IPS DF 6.9 (cell line): ENCODE data around the gene RDH8.

ENCODE experiments used
- DNase-seq: peaks from one replicate; pipeline ENCODE4 v3.0.0-alpha.2; 2013; ENCODE audit warnings: low read depth, low spot score
- H3K27ac ChIP-seq: one replicate; pipeline ENCODE4 v1.5.1; 2013; ENCODE audit warnings: low read length, control low read depth
- H3K27me3 ChIP-seq: 2 replicates; pipeline ENCODE4 v1.6.1; 2013; ENCODE audit warnings: mild to moderate bottlenecking, low read length; ENCODE audit not compliant: control insufficient read depth, insufficient read depth
- H3K36me3 ChIP-seq: 2 replicates; pipeline ENCODE4 v1.6.1; 2013; ENCODE audit warnings: low read length; ENCODE audit not compliant: control insufficient read depth, insufficient read depth
- H3K4me1 ChIP-seq: 2 replicates; pipeline ENCODE4 v1.6.1; 2013; ENCODE audit warnings: low read length; ENCODE audit not compliant: control insufficient read depth, insufficient read depth
- H3K4me3 ChIP-seq: 2 replicates; pipeline ENCODE4 v1.5.1; 2013; ENCODE audit warnings: mild to moderate bottlenecking, low read length
- H3K9me3 ChIP-seq: 2 replicates; pipeline ENCODE4 v1.6.1; 2013; ENCODE audit warnings: low read length, inconsistent platforms; ENCODE audit not compliant: control insufficient read depth, insufficient read depth
- WGBS: extraction: QIAGEN DNeasy Blood & Tissue Kit; methylation state at CpG from one replicate; pipeline ENCODE4 v1.1.7; 2013; ENCODE audit warnings: mixed read lengths, missing lambda C conversion rate; ENCODE audit not compliant: insufficient read length, insufficient coverage; 5-methylcytosine and 5-hydroxymethylcytosine counted together

Gene RDH8

GRCh38 chr19:9981406-9982260, 31.6 kb upstream of the RDH8 start:
- no CpG with 5 or more reads among the region's 8 CpGs for WGBS

GRCh38 chr19:9986787-9987281, 26.4 kb upstream of the RDH8 start:
- Histone ChIP-seq H3K27me3 (no peaks in the 10 kb centered on the region), H3K4me1 (no peaks in the 10 kb centered on the region; the same call in 1 of the 2 replicates)
- WGBS: no CpG with 5 or more reads among the region's 8 CpGs

More at GRCh38 chr19:9981406-9982260, 31.6 kb upstream of the RDH8 start:
- no peak overlapping the region for H3K27ac ChIP-seq
- no peaks in the 10 kb centered on the region for H3K36me3 ChIP-seq
- no peaks in the 10 kb centered on the region for H3K27me3 ChIP-seq
- DNase-seq: no peak
- no peaks in the 10 kb centered on the region for H3K9me3 ChIP-seq
- H3K4me1 ChIP-seq: no peaks in the 10 kb centered on the region
- H3K4me3 ChIP-seq: no peak overlapping the region

GRCh38 chr19:9989504-9989903, 23.8 kb upstream of the RDH8 start:
- no peak overlapping the region for H3K4me3 ChIP-seq
- no CpG with 5 or more reads among the region's 3 CpGs for WGBS
- no peaks in the 10 kb centered on the region for H3K27me3 ChIP-seq
- no peaks in the 10 kb centered on the region; the same call in 1 of the 2 replicates for H3K4me1 ChIP-seq
- H3K9me3 ChIP-seq: no peaks in the 10 kb centered on the region
- H3K36me3 ChIP-seq: no peaks in the 10 kb centered on the region
- H3K27ac ChIP-seq: no peak overlapping the region
- DNase-seq: no peak

More at GRCh38 chr19:9986787-9987281, 26.4 kb upstream of the RDH8 start:
- Histone ChIP-seq H3K9me3 (no peaks in the 10 kb centered on the region), H3K27ac (no peak overlapping the region), H3K4me3 (no peak overlapping the region), H3K36me3 (no peaks in the 10 kb centered on the region)
- no peak for DNase-seq

- Histone ChIP-seq H3K27me3 (no peaks in the 10 kb centered on the region), H3K9me3 (no peaks in the 10 kb centered on the region), H3K27ac (no peak overlapping the region), H3K4me1 (no peaks in the 10 kb centered on the region; the same call in 1 of the 2 replicates), H3K4me3 (no peak overlapping the region), H3K36me3 (no peaks in the 10 kb centered on the region)
- DNase-seq: no peak
- WGBS: no CpG with 5 or more reads among the region's 11 CpGs
Observed at GRCh38 chr19:9991425-9992191, 21.7 kb upstream of the RDH8 start.

GRCh38 chr19:9995084-9995483, 18.2 kb upstream of the RDH8 start:
- no CpG with 5 or more reads among the region's 8 CpGs for WGBS
- H3K4me1 ChIP-seq: no peaks in the 10 kb centered on the region
- DNase-seq: no peak
- H3K27ac ChIP-seq: no peak overlapping the region
- no peaks in the 10 kb centered on the region for H3K9me3 ChIP-seq
- no peaks in the 10 kb centered on the region for H3K36me3 ChIP-seq
- no peaks in the 10 kb centered on the region; the same call in 1 of the 2 replicates for H3K27me3 ChIP-seq
- H3K4me3 ChIP-seq: no peak overlapping the region

DNA sequence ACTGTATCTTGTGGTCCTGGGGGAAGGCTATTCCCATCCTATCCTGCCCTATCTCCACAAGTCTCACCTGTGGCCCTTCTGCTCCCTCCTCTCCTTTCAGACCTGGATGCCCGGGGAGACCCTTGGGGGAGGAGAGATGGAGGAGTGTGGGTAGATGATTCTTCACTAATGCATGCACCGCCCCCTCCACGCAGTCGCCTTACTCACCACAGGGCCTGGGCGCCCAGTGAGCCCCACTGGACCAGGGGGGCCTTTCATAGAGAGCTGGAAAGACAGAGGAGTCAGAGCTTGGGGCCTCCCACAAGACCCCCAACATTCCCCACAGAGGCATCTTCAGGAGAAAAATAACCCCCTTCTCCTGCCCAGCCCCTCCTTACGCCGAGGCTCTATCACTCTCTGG, 17.3 kb upstream of the RDH8 start:
- no peaks in the 10 kb centered on the region for H3K9me3 ChIP-seq
- no peak overlapping the region for H3K4me3 ChIP-seq
- DNase-seq: no peak
- H3K36me3 ChIP-seq: no peaks in the 10 kb centered on the region
- no peaks in the 10 kb centered on the region; the same call in 1 of the 2 replicates for H3K27me3 ChIP-seq
- H3K27ac ChIP-seq: no peak overlapping the region
- no CpG with 5 or more reads among the region's 7 CpGs for WGBS
- no peaks in the 10 kb centered on the region for H3K4me1 ChIP-seq

DNA sequence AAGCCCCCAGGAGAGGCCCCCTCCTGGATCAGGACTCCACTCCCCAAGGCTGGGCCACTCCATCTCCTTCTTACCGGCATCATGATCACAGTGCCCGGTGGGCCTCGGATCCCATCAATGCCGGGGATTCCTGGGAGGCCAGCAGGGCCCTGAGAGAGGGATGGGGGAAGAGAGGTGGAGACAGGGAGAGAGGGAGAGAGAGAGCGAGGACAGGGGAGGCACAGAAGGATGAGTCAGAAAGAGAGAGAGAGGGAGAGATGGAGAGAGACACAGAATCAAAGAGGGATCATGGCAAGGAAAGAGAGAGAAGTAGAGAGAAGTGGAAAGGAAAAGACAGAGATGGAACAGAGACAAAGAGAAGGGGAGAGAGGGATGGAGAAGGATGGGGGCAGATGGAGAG, 16.7 kb upstream of the RDH8 start:
- no peaks in the 10 kb centered on the region for H3K4me1 ChIP-seq
- no peaks in the 10 kb centered on the region; the same call in 1 of the 2 replicates for H3K27me3 ChIP-seq
- no peak for DNase-seq
- no CpG with 5 or more reads among the region's 5 CpGs for WGBS
- no peaks in the 10 kb centered on the region for H3K36me3 ChIP-seq
- no peak overlapping the region for H3K4me3 ChIP-seq
- H3K27ac ChIP-seq: no peak overlapping the region
- no peaks in the 10 kb centered on the region for H3K9me3 ChIP-seq

GRCh38 chr19:10000171-10000826, 13.0 kb upstream of the RDH8 start:
- Histone ChIP-seq H3K27me3 (no peaks in the 10 kb centered on the region; the same call in 1 of the 2 replicates), H3K4me1 (no peaks in the 10 kb centered on the region), H3K9me3 (no peaks in the 10 kb centered on the region), H3K36me3 (no peaks in the 10 kb centered on the region), H3K27ac (no peak overlapping the region), H3K4me3 (no peak overlapping the region)
- WGBS: no CpG with 5 or more reads among the region's 16 CpGs
- peak; percentile 80 for DNase-seq

- DNase-seq: peak; percentile 52
- Histone ChIP-seq H3K4me3 (no peak overlapping the region), H3K27me3 (no peaks in the 10 kb centered on the region; the same call in 1 of the 2 replicates), H3K36me3 (no peaks in the 10 kb centered on the region), H3K9me3 (no peaks in the 10 kb centered on the region), H3K4me1 (no peaks in the 10 kb centered on the region), H3K27ac (no peak overlapping the region)
- no CpG with 5 or more reads among the region's 6 CpGs for WGBS
Observed at GRCh38 chr19:10001899-10002298, 11.4 kb upstream of the RDH8 start.

DNA sequence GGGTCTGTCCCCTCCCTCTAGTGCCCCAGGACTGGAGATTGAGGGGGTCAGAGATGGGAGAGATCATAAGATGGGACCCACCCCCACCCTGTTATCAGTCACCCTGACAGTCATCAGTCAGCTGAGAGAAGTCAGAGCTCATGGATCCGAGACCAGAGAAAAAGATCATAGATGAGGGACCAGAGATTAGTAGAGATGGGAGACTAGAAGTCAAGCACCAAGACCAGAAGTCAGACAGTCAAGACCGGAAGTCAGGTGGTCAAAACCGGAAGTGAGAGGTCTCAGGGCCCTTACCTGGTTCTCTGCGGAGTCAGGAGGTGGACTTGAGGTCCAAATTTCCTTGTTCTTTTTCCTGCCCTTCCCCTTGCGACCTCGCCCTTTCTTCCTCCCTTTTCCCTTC, 10.0 kb upstream of the RDH8 start:
- Histone ChIP-seq H3K9me3 (no peaks in the 10 kb centered on the region), H3K36me3 (no peaks in the 10 kb centered on the region), H3K4me3 (no peak overlapping the region), H3K27ac (no peak overlapping the region), H3K4me1 (no peaks in the 10 kb centered on the region), H3K27me3 (no peaks in the 10 kb centered on the region; the same call in 1 of the 2 replicates)
- no peak for DNase-seq
- no CpG with 5 or more reads among the region's 6 CpGs for WGBS
